DND-41 (cell line): Measurements from ENCODE around the gene LAMTOR5.
A peak's percentile ranks its signal among the peaks of the same experiment; 100 is the strongest.
"Not testable (repeated sequence)": the region's sequence is repeated elsewhere in the genome, so short reads cannot be mapped to it uniquely, and the experiment has no call there.

Source experiments
- ATAC-seq: fragments of 200-7000 bp; cut with Tn5 transposase; 3 replicates; pipeline ENCODE4 v1.9.1; 2021; ENCODE audit warnings: low read depth; ENCODE audit not compliant: insufficient read depth
- DNase-seq: peaks from one replicate; pipeline ENCODE4 v3.0.0-alpha.2; 2020
- H2AFZ ChIP-seq: 2 replicates; pipeline ENCODE4 v1.6.0; 2012; ENCODE audit warnings: low read depth, low read length
- H3K27ac ChIP-seq: 2 replicates; pipeline ENCODE4 v1.5.1; 2012; ENCODE audit warnings: low read length, inconsistent platforms
- H3K27me3 ChIP-seq: fragments of 200-600 bp; sonication (generic); 2 replicates; pipeline ENCODE4 v1.6.0; 2012; ENCODE audit warnings: low read length, mild to moderate bottlenecking, inconsistent platforms; ENCODE audit not compliant: insufficient read depth, poor library complexity
- H3K36me3 ChIP-seq: 2 replicates; pipeline ENCODE4 v1.5.1; 2012; ENCODE audit warnings: low read length, inconsistent platforms; ENCODE audit not compliant: insufficient read depth
- H3K4me1 ChIP-seq: 2 replicates; pipeline ENCODE4 v1.5.1; 2012; ENCODE audit warnings: mild to moderate bottlenecking, low read length; ENCODE audit not compliant: insufficient read depth
- H3K4me2 ChIP-seq: 2 replicates; pipeline ENCODE4 v1.6.0; 2012; ENCODE audit warnings: mild to moderate bottlenecking, moderate library complexity, low read length, inconsistent platforms; ENCODE audit not compliant: insufficient read depth
- H3K4me3 ChIP-seq, 2 experiments: fragments of 200-600 bp in 1 of 2; shearing (Covaris generic) in 1 of 2; 2 replicates each; pipeline ENCODE4 v1.5.1; 2012 to 2016; ENCODE audit warnings: inconsistent platforms in 2 of 2, low read length in 2 of 2, mild to moderate bottlenecking in 2 of 2, low read depth in 1 of 2, moderate library complexity in 1 of 2
- H3K79me2 ChIP-seq: 2 replicates; pipeline ENCODE4 v1.6.0; 2012; ENCODE audit warnings: low read length, inconsistent platforms; ENCODE audit not compliant: insufficient read depth
- H3K9ac ChIP-seq: 2 replicates; pipeline ENCODE4 v1.6.0; 2012; ENCODE audit warnings: low read depth, mild to moderate bottlenecking, inconsistent platforms, low read length, moderate library complexity
- H3K9me3 ChIP-seq: 2 replicates; pipeline ENCODE4 v1.5.1; 2012; ENCODE audit warnings: low read length, moderate library complexity, mild to moderate bottlenecking, inconsistent platforms; ENCODE audit not compliant: insufficient read depth, severe bottlenecking
- H4K20me1 ChIP-seq: 2 replicates; pipeline ENCODE4 v1.6.0; 2012; ENCODE audit warnings: low read length; ENCODE audit not compliant: insufficient read depth
- EZH2 ChIP-seq: IDR thresholded peaks from 3 replicates; pipeline ENCODE4 v1.6.1; 2012; ENCODE audit warnings: borderline replicate concordance, low read depth, mild to moderate bottlenecking, moderate library complexity, low read length, inconsistent platforms; ENCODE audit not compliant: severe bottlenecking
- TF ChIP-seq, protein P1 (sequence below): IDR thresholded peaks from 2 replicates; pipeline ENCODE4 v1.5.1; 2012; ENCODE audit warnings: borderline replicate concordance, low read length, moderate library complexity, mild to moderate bottlenecking; ENCODE audit not compliant: poor library complexity, severe bottlenecking; ENCODE audit errors: extremely low read depth

Gene LAMTOR5

DNA sequence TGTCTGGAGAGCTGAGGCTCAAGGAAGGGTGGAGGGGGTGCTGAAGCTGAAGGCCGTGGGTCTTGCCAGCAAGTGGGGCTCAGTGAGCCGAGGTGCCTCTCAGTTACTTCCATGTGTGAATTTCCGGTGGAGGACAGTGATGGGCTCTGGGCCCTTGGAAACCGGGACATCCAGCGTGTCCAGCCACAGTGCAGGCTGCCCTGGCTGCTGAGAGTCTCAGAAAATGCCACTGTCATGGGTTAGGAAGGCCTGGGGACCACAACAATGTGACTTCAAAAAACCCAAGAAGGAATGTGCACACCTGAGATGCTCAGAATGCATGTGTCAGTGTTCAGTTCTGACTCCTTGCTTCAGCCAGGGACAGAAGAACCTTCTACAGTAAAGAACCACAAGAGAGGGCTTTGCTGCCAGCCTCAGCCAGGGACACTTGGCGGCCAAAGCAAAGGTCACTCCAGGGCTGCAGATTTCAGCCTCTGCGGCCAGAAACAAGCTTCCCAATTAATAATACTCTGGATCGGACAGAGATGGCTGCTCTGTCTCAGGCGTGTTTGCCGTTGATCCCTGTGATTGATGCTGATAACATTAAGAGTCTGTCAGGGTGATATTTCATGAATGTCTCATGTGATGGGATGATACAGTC, 12.6 kb upstream of the LAMTOR5 start:
- Histone ChIP-seq H3K9me3 (no peaks in the 10 kb centered on the region), H2AFZ (no peak overlapping the region), H4K20me1 (no peaks in the 10 kb centered on the region), H3K27me3 (peaks cover 5% of the 10 kb centered on the region), H3K27ac (no peak overlapping the region), H3K9ac (no peak overlapping the region), H3K4me3 (no peak overlapping the region), H3K4me1 (no peaks in the 10 kb centered on the region), H3K4me2 (no peak overlapping the region), H3K36me3 (no peaks in the 10 kb centered on the region), H3K79me2 (no peaks in the 10 kb centered on the region)
- ATAC-seq, result no peak
- DNase-seq, result no peak
- TF ChIP-seq EZH2, result no peak
- TF ChIP-seq, protein P1, sequence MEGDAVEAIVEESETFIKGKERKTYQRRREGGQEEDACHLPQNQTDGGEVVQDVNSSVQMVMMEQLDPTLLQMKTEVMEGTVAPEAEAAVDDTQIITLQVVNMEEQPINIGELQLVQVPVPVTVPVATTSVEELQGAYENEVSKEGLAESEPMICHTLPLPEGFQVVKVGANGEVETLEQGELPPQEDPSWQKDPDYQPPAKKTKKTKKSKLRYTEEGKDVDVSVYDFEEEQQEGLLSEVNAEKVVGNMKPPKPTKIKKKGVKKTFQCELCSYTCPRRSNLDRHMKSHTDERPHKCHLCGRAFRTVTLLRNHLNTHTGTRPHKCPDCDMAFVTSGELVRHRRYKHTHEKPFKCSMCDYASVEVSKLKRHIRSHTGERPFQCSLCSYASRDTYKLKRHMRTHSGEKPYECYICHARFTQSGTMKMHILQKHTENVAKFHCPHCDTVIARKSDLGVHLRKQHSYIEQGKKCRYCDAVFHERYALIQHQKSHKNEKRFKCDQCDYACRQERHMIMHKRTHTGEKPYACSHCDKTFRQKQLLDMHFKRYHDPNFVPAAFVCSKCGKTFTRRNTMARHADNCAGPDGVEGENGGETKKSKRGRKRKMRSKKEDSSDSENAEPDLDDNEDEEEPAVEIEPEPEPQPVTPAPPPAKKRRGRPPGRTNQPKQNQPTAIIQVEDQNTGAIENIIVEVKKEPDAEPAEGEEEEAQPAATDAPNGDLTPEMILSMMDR, result no peak

DNA sequence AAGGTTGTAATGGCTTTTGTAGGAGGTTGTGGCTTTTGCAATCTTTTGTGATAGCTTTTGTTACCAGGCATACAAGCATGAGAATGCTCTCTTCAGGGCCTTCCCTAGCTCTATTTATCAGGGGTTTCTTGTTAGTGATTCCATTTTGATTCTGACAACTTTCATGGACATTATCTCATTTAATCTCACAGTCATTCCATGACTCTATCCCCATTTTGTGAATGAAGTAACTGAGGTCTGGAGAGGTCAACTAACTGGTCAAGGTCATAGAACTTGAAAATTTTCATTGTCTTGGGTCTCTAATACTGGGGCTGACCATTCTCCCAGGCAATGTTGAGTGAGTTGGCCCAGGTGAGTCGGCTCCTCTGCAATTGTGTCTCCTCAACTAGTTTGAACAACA, 11.2 kb upstream of the LAMTOR5 start:
- Histone ChIP-seq H3K79me2 (no peaks in the 10 kb centered on the region), H4K20me1 (no peaks in the 10 kb centered on the region), H3K27ac (no peak overlapping the region), H3K4me2 (no peak overlapping the region), H3K9me3 (no peaks in the 10 kb centered on the region), H3K36me3 (no peaks in the 10 kb centered on the region), H3K4me1 (no peaks in the 10 kb centered on the region), H3K27me3 (peaks cover 2% of the 10 kb centered on the region), H3K4me3 (no peak overlapping the region), H2AFZ (no peak overlapping the region), H3K9ac (no peak overlapping the region)
- TF ChIP-seq EZH2, result no peak
- TF ChIP-seq, protein P1, result no peak
- DNase-seq (no peak), ATAC-seq (no peak)

DNA sequence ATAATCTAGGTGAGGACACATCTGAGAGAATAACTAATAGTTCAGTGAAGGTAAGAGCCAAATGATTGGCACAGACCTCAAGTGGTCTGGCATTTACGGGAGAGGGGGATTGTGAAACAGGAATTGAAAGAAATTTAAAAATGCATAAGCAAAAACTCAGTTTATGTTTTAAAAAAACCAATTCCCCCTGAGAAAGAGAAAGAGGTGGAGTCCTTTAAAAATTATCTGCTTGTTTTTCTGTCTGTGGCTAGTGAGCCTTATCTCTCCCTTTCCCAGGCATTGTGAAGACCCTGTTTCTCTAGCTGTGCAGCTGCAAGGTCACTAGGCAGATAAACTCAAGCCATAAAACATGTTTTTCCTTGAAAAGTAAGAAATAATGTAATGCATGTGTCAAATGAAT, 5.6 kb upstream of the LAMTOR5 start:
- H3K4me3 ChIP-seq, H3K79me2 ChIP-seq, H3K27me3 ChIP-seq, H3K9ac ChIP-seq, H3K27ac ChIP-seq, H3K36me3 ChIP-seq, DNase-seq, H2AFZ ChIP-seq, ATAC-seq, H4K20me1 ChIP-seq, H3K9me3 ChIP-seq, H3K4me2 ChIP-seq: not testable (repeated sequence)
- peaks cover 13% of the 10 kb centered on the region for H3K4me1 ChIP-seq

DNA sequence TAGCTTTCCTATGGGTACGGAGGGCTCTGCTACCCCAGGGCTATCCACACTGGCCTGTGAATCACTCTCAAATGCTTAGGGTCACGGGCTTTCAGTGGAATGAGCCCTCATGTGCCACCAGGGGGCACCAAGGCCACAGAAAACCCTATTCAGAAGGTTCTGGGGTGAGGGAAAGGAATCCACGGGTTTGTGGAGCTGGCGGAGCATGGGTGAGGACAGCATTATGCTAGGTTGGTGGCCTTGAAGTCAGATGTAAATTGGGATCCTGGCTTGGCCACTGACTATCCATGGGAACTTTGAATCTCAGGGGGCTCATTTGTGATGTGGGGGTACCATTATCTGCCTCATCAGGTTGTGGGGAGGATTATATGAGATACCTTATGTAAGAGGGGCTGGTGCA, 5.1 kb upstream of the LAMTOR5 start:
- Histone ChIP-seq H2AFZ (no peak overlapping the region), H3K4me3 (no peak overlapping the region), H3K27ac (no peak overlapping the region), H3K79me2 (peaks cover 4% of the 10 kb centered on the region), H4K20me1 (no peaks in the 10 kb centered on the region), H3K27me3 (no peaks in the 10 kb centered on the region), H3K4me1 (peaks cover 16% of the 10 kb centered on the region), H3K9me3 (no peaks in the 10 kb centered on the region), H3K9ac (no peak overlapping the region), H3K36me3 (peaks cover 3% of the 10 kb centered on the region; the same call in 1 of the 2 replicates), H3K4me2 (no peak overlapping the region)
- peak; percentile 63 for DNase-seq
- ATAC-seq, result peak; percentile 72
- TF ChIP-seq, protein P1, result peak; percentile 84
- no peak for TF ChIP-seq EZH2
